Naive thymus-derived CD8-positive, alpha-beta T cell (primary cell): ENCODE measurements around the gene ANKRD66. TPM values are rescaled to one million over a fixed set of nuclear protein-coding genes. Genes with fewer than 3 reads are reported as not detected.

ENCODE experiments used
- ATAC-seq, 2 donors: fragments of 150-1000 bp; cut with Tn5 transposase in 1 of 2; sonication (Bioruptor Pico), chemical (Tn5 transposase) in 1 of 2; 1 replicate in 1 of 2; 2 replicates in 1 of 2; pipeline ENCODE4 v1.10.0; 2021; ENCODE audit warnings: mild to moderate bottlenecking in 2 of 2, moderate library complexity in 2 of 2
- POLR2A ChIA-PET: fragments of 350-600 bp; sonication (Branson Sonifier 250); formaldehyde crosslinking; loops from one replicate; lab custom pipeline; 2021; ENCODE audit warnings: antibody characterized with exemption; lab: Charles Lee
- DNase-seq, 10 donors: peaks; one replicate each; pipeline versions ENCODE4 v3.0.0 to v3.0.0-alpha.2; 2020 to 2022
- H3K27ac Mint-ChIP-seq, 10 donors: one replicate each; pipeline ENCODE4 v1.8.0; 2020 to 2022; ENCODE audit warnings: mild to moderate bottlenecking in 10 of 10, mixed read lengths in 10 of 10, moderate library complexity in 4 of 10, inconsistent platforms in 1 of 10
- H3K27me3 Mint-ChIP-seq, 5 donors: one replicate each; pipeline ENCODE4 v1.8.0; 2021 to 2022; ENCODE audit warnings: mixed read lengths in 5 of 5
- H3K36me3 Mint-ChIP-seq, 3 donors: one replicate each; pipeline ENCODE4 v1.8.0; 2020 to 2022; ENCODE audit warnings: mixed read lengths in 3 of 3, mild to moderate bottlenecking in 2 of 3, inconsistent platforms in 1 of 3
- H3K4me1 Mint-ChIP-seq, 4 donors: one replicate each; pipeline ENCODE4 v1.8.0; 2021 to 2022; ENCODE audit warnings: mixed read lengths in 4 of 4
- H3K4me3 Mint-ChIP-seq, 10 donors: one replicate each; pipeline ENCODE4 v1.8.0; 2020 to 2022; ENCODE audit warnings: mild to moderate bottlenecking in 10 of 10, mixed read lengths in 10 of 10, moderate library complexity in 6 of 10, inconsistent platforms in 1 of 10
- H3K9me3 Mint-ChIP-seq, 9 donors: one replicate each; pipeline ENCODE4 v1.8.0; 2020 to 2022; ENCODE audit warnings: mixed read lengths in 9 of 9, mild to moderate bottlenecking in 3 of 9, inconsistent platforms in 1 of 9, moderate library complexity in 1 of 9
- polyA plus RNA-seq, 3 donors: library from polyadenylated mRNA; unstranded; fragments of 300-500 nt; fragmentation: Illumina TruSeq; gene quantifications; one replicate each; pipeline ENCODE4 v1.2.3, GENCODE V29; 2021
- total RNA-seq, 8 experiments: library from RNA in 2 of 8; stranded (reverse) in 2 of 8; gene quantifications; one replicate each; pipeline ENCODE4 v1.2.3 and lab custom pipeline; 2021 to 2026

The ANKRD66 gene
- total and polyA plus RNA-seq, 5 experiments from 2014 or later = not detected

DNA sequence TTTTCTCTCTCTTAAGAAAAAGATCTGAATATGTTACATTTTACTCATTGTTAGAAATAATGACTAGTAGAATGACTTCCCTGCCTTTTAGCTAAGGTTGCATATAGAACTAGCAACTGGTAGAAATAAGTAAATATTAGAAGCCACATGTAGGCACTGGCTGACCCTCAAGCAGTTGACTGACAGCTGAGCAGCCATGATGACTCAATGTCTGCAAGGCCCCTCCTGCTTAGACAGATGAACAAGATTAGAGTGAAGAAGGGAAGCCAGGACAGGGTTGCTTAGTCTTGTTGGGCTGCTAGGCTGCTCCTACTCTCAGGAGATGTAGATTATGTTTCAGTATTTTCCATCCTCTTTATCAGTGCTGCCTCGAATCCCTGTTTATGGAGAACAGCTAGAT lies 52.9 kb downstream of the ANKRD66 start:
- POLR2A ChIA-PET = no interaction called here
- ATAC-seq = no peak
- no peak for DNase-seq
- Mint-ChIP-seq H3K4me1 (no peaks in the 10 kb centered on the region), H3K36me3 (no peaks in the 10 kb centered on the region), H3K9me3 (no peaks in the 10 kb centered on the region), H3K4me3 (no peak overlapping the region), H3K27me3 (peaks cover 2 to 44% (median 10%) of the 10 kb centered on the region in 5 donors), H3K27ac (no peak overlapping the region)

DNA sequence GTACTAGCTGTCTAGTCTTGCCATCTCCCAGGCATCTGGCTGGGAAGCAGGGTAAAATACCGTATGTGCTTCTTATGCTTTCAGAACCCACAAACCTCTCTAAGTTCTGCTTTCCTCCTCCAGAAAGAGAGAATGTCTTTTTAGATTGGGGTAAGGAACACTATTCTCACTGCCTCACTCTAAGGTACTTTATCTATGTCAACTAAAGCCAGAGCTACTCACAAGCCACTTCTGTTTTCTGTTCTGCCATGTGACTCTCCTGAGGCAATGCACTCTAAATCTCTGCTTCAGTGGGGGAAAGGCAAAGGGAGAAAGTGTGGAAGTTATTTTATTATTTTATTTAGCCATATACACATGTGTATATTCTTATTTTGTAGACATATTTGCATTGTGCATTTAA lies 62.1 kb downstream of the ANKRD66 start:
- POLR2A ChIA-PET = no interaction called here

More for the DNA sequence above, 62.1 kb downstream of the ANKRD66 start:
- Mint-ChIP-seq H3K27me3 (peaks cover 28 to 77% (median 31%) of the 10 kb centered on the region in 5 donors), H3K27ac (no peak overlapping the region), H3K9me3 (peaks cover 0 to 3% (median 0%) of the 10 kb centered on the region in 9 donors), H3K4me1 (no peaks in the 10 kb centered on the region), H3K36me3 (peaks cover 0 to 2% (median 0%) of the 10 kb centered on the region in 3 donors), H3K4me3 (no peak overlapping the region)
- DNase-seq (no peak), ATAC-seq (no peak)

Other genes with a start within 250 kb of the ANKRD66 start
- gene CYP39A1, start 94.1 kb upstream of the ANKRD66 start, total RNA-seq = not detected
- not detected for gene CYP39A1, start 94.1 kb upstream of the ANKRD66 start, polyA plus RNA-seq
- gene SLC25A27, start 94.0 kb upstream of the ANKRD66 start, total RNA-seq = 1 to 10 TPM; 5.2 to 9.2 TPM
- not detected for gene SLC25A27, start 94.0 kb upstream of the ANKRD66 start, polyA plus RNA-seq
- under 1 TPM; 0.05 to 0.26 TPM for gene TDRD6, start 59.0 kb upstream of the ANKRD66 start, total RNA-seq
- gene TDRD6, start 59.0 kb upstream of the ANKRD66 start, polyA plus RNA-seq = not detected
- gene PLA2G7, start 11.6 kb upstream of the ANKRD66 start, total RNA-seq = 1 to 10 TPM; 1.9 to 2.1 TPM
- gene PLA2G7, start 11.6 kb upstream of the ANKRD66 start, polyA plus RNA-seq = not detected
- not detected for gene MEP1A, start 46.5 kb downstream of the ANKRD66 start, total RNA-seq
- gene MEP1A, start 46.5 kb downstream of the ANKRD66 start, polyA plus RNA-seq = not detected
- gene ADGRF5, start 175.0 kb downstream of the ANKRD66 start, total RNA-seq = not detected
- gene ADGRF5, start 175.0 kb downstream of the ANKRD66 start, polyA plus RNA-seq = not detected